GM18907 (cell line): ENCODE measurements around the gene MYOF.
"Not testable (repeated sequence)": the region's sequence is repeated elsewhere in the genome, so short reads cannot be mapped to it uniquely, and the experiment has no call there.

ENCODE experiments used
- ATAC-seq: cut with Tn5 transposase; IDR thresholded peaks from one replicate; pipeline ENCODE4 v1.9.1; 2021; ENCODE audit warnings: mild to moderate bottlenecking, moderate library complexity; ENCODE audit not compliant: unreplicated experiment

Gene MYOF

DNA sequence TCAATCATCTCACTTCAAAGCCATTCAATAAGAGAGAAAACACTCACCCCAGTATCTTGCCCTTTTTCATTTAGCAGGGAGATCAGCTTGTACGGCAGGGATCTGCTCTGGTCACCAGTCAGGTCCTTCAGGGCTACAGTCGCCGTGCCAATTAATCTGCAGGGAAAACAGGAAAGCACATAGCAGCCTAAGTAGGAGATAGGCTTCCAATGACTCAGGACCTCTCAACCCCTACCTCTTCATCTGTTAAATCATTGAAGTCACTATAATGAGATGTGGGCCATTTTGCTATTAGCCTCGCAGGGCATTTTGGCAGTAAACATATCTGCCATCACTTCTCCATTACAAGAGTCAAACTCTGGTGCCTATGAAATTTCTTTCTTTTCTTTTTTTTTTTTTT is 50.8 kb downstream of the MYOF start:
- ATAC-seq, result no peak

DNA sequence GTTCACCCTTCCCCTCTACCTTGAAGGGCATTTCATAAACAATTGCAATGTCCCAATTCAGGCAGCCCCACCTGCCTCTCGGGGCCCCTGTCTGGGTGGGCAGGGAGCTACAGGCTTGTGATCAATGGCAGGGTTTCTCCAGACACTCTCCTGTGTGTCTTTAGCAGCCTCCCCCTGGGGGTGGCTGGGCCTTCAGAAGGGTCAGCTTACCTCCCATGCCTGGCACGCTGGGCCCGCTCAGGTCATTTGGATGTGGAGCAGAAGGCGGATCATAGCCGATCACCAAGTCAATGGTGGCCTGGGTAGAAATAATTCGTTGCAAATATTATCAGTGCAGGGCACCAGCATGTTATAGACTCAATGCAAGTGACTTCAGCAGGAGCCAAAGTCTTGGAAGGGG is 56.3 kb downstream of the MYOF start:
- no peak for ATAC-seq

DNA sequence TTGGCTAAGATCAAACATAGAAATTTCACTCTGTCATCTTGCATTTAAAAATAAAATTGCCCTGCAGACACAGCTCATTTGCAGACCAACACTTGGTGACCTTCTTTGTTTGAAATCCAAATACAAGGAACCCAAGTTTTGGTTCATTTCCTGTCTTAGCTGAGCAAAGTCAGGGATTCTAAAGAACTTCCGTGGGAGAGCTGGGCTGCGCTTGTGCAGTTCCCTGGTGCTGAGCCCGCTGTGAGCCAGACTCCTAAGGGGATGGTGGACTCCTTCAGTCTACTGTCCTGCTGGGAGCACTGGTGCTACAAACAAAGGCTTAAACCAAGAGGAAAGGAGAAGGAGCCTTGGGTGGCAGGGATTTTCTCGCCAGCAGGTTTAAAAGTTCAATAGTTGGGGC is 60.0 kb downstream of the MYOF start:
- ATAC-seq, result no peak

DNA sequence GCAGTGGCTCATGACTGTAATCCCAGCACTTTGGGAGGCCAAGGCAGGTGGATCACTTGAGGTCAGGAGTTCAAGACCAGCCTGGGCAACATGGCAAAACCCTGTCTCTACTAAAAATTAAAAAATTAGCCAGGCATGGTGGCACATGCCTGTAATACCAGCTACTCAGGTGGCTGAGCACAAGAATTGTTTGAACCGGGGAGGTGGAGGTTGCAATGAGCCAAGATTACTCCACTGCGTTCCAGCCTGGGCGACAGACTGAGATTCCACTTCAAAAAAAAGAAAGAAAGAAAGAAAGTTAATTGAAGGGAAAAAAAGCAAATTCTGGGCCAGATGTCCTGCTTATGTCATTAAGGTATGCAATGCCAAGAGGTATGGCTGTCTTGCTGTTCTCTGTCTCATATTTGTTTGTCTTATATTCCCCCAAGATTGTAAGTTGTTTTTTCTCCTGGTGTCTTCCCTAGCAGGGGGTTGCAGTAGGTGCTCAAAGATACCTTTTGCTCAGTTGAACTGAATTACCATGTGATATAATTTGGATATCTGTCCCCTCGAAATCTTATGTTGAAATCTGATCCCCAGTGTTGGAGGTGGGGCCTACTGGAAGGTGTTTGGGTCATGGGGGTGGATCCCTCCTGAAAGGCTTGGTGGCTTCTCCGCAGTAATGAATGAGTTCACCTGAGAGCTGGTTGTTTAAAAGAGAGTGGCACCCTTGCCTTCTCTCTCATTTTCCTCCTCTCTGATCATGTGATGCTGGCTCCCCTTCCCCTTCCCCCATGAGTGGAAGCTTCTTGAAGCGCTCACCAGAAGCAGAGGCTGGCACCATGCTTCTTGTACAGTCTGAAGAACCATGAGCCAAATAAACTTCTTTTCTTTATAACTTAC is 60.9 kb downstream of the MYOF start:
- no peak for ATAC-seq

DNA sequence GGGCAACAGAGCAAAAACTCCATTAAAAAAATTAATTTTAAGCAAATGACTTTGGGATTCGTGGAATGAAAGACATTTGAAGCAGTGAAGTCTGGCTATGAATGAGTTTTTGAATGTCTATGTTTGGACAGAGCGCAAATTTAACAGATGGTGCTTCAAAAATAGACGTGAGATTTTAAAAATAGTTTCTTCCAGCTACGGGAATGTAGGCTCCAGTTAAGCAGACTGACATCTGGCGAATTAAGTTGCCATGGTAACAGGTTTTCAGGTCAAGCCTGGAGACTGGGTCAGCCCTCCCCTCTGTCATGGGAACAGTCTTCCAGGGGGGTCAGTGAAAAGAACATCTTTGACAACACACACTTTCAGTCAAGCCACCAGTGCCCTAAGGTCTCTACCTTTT is 62.0 kb downstream of the MYOF start:
- no peak for ATAC-seq

DNA sequence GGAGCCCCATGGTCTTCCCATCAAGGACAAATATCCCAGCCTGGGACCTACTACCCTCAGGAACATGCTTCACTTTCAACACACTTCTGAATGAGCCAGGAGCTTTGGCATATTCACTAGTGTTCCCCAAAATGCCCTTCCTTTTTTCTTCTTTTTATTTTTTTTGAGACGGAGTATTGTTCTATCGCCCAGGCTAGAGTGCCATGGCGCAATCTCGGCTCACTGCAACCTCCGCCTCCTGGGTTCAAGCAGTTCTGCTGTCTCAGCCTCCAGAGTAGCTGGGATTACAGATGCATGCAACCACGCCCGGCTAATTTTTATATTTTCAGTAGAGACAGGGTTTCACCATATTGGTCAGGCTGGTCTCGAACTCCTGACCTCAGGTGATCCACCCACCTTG is 63.1 kb downstream of the MYOF start:
- not testable (repeated sequence) for ATAC-seq

DNA sequence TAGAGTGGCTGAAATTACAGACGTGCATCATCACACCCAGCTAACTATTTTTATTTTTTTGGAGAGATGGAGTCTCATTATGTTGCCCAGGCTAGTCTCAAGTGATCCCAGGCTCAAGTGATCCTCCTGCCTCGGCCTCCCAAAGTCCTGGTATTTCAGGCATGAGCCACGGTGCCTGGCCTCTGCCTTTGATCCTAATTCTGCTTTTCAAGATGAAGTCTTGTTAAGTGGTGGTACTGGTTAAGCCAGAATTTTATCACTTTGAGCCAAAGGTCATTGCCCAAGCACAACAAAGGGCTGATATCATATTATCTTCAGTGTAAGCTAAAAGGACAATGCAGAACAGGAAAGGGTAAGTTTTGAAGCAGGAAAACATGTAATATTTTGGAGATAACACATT is 64.2 kb downstream of the MYOF start:
- ATAC-seq, result no peak

- ATAC-seq, result no peak
Observed at GRCh38 chr10:93417266-93417665, 64.9 kb downstream of the MYOF start.

GRCh38 chr10:93416824-93417223 is 65.3 kb downstream of the MYOF start:
- ATAC-seq, result no peak

DNA sequence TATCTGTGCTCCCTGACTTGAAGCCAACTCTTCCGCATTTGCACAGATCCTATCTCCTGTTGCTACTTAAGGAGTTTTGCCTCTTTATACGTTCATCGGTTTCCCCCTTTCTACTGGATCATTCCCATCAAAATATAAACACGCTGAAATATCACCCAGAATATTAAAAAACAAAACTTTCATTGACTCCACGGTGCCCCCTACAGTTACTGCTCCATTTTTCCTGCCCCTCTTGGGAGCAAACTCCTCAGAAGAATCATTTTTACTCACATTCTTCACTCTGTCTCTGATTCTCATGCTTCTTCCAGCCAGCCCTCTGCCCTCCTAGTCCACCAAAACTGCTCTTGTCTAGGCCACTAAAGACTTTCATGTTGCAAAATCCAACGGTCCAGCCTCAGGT is 66.4 kb downstream of the MYOF start:
- ATAC-seq, result no peak

- no peak for ATAC-seq
Observed at GRCh38 chr10:93413252-93413689, 68.9 kb downstream of the MYOF start.

DNA sequence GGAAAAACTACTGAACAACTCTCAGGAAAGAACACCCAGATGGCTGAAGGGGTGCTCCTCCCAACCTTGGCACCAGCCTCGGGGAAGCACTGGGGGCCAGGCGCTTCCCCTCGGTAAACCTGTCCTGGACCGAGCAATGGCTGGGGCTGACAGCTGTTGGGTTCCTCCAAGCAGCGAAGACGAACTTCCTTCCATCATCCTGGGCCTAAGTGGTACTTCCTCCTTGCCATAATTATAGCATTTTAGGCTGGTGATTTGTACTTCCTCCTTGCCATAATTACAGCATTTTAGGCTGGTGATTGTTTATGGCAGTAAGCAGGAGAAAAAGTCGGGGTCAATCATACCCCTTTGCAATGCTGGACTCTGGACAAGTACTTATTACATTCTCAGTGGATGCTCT is 69.3 kb downstream of the MYOF start:
- no peak for ATAC-seq

DNA sequence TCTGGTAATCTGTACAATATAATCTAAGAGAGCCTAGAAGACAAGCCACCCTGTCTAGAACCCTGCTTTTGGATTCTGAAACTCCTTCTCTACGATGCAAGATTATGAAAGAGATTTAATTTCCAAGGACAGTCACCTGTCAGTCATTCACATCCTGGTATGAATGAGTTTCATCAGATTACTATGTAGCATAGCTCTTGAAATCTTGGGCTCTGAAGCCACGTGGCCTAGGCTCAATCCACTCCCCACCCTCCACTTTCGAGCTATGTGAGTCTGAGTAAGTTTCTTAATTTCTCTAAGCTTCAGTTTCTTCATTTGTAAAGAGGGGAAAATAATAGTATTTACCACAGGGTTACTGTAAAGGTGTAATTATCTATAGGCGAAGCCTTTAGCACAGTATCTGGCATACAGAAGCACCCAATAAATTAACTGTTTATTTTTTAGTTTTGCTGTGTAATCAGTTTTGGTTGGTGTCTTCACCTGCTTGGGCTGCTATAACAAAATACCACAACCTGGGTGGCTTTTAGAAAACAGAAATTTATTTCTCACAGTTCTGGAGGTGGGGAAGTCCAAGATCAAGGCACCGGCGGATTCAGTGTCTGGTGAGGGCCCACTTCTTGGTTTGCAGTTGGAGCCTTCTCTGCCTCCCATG is 71.3 kb downstream of the MYOF start:
- no peak for ATAC-seq

- ATAC-seq, result no peak
Observed at GRCh38 chr10:93408783-93409182, 73.4 kb downstream of the MYOF start.

- ATAC-seq, result no peak
Observed at GRCh38 chr10:93406364-93407145, 75.6 kb downstream of the MYOF start.

GRCh38 chr10:93404048-93404354 is 78.1 kb downstream of the MYOF start:
- no peak for ATAC-seq

DNA sequence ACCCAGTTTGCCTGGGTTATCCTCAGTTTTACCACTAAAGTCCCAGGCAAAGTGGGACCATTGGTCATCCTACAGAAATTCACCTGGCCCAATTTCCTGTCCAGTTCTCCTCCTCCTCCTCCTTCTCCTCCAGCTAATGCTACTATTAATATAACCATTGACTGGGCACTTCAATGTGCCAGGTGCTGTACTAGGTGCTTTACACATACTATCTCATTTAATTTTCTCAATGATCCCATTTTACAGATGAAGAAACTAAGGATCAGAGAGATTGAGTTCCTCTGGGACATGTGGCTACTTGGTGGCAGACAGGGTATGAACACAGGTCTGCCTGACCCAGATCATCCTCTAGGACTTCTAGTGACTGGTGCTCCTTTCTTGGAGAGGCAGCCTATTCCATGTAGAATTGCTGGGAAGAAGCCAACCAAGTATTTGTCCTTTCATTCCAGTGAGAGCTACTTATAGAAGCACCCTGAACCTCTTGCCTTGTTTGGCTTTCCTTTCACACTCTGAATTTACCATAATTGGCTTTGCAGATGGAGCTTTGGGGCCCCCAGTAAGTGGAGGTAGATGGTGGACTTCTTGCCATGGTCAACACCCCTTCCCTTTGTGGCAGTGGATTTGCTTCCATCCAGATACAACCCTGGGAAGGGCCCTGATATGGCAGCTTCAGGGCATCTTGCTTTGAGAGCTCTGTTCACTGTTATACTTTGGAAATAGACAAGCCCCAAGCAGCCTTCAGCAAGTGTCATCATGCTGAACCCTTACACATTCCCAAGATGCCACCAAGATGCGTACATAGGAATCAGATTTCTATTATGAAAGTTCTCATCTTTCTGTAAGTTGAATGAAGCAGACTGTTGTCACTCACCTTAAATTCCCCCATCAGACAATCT is 78.7 kb downstream of the MYOF start:
- no peak for ATAC-seq

- no peak for ATAC-seq
Observed at GRCh38 chr10:93402192-93402591, 79.9 kb downstream of the MYOF start.

GRCh38 chr10:93398528-93398927 is 83.6 kb downstream of the MYOF start:
- ATAC-seq, result no peak

GRCh38 chr10:93397020-93397419 is 85.1 kb downstream of the MYOF start:
- no peak for ATAC-seq

GRCh38 chr10:93393211-93393610 is 88.9 kb downstream of the MYOF start:
- no peak for ATAC-seq
